Transverse colon (tissue), 4 donors: Measurements from ENCODE around the gene SLC6A11.

Experiments used
- POLR2A ChIP-seq: fragments of 450-650 bp; IDR thresholded peaks from one replicate; pipeline ENCODE4 v1.6.1; 2016; ENCODE audit warnings: antibody characterized with exemption, mild to moderate bottlenecking, moderate library complexity
- POLR2AphosphoS5 ChIP-seq, 3 donors: sonication (generic); formaldehyde crosslinking; IDR thresholded peaks; one replicate each; pipeline ENCODE4 v1.6.1; 2016; ENCODE audit warnings: antibody characterized with exemption in 3 of 3
- TF ChIP-seq, protein P1 (sequence below), 5 experiments: fragments of 200-600 bp in 3 of 5; fragments of 450-650 bp in 2 of 5; sonication (generic) in 3 of 5; IDR thresholded peaks; 1 replicate in 2 of 5; 2 replicates in 3 of 5; pipeline ENCODE4 v1.5.1; 2016 to 2017; ENCODE audit warnings: antibody characterized with exemption in 5 of 5, inconsistent platforms in 3 of 5, mild to moderate bottlenecking in 2 of 5, moderate library complexity in 1 of 5

GRCh38 chr3:10977892-10978510, 162.0 kb downstream of the SLC6A11 start:
- TF ChIP-seq POLR2A (no peak), POLR2AphosphoS5 (IDR thresholded peaks at IDR 0.05) (no peak)
- TF ChIP-seq, protein P1, sequence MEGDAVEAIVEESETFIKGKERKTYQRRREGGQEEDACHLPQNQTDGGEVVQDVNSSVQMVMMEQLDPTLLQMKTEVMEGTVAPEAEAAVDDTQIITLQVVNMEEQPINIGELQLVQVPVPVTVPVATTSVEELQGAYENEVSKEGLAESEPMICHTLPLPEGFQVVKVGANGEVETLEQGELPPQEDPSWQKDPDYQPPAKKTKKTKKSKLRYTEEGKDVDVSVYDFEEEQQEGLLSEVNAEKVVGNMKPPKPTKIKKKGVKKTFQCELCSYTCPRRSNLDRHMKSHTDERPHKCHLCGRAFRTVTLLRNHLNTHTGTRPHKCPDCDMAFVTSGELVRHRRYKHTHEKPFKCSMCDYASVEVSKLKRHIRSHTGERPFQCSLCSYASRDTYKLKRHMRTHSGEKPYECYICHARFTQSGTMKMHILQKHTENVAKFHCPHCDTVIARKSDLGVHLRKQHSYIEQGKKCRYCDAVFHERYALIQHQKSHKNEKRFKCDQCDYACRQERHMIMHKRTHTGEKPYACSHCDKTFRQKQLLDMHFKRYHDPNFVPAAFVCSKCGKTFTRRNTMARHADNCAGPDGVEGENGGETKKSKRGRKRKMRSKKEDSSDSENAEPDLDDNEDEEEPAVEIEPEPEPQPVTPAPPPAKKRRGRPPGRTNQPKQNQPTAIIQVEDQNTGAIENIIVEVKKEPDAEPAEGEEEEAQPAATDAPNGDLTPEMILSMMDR (IDR thresholded peaks at IDR 0.05): no peak
